Esophagus squamous epithelium (tissue), 5 donors: Measurements from ENCODE around the gene AP1S2. TPM values are rescaled to one million over a fixed set of nuclear protein-coding genes. Genes with fewer than 3 reads are reported as not detected.
A peak's percentile ranks its signal among the peaks of the same experiment; 100 is the strongest.

Source experiments
- DNase-seq: peaks from one replicate; lab custom pipeline; 2025; lab: John Stamatoyannopoulos, UW
- H3K27ac ChIP-seq, 4 donors: fragments of 200-600 bp; sonication (generic); one replicate each; pipeline ENCODE4 v1.5.1; 2016 to 2019; ENCODE audit warnings: mild to moderate bottlenecking in 1 of 4
- H3K27me3 ChIP-seq, 4 donors: fragments of 200-600 bp; sonication (generic); 1 replicate in 3 of 4; 2 replicates in 1 of 4; pipeline versions ENCODE4 v1.5.1 to v1.6.0; 2017 to 2021; ENCODE audit warnings: antibody characterized with exemption in 1 of 4
- H3K36me3 ChIP-seq, 3 donors: fragments of 200-600 bp; sonication (generic); one replicate each; pipeline ENCODE4 v1.5.1; 2016 to 2019
- H3K4me1 ChIP-seq, 3 donors: fragments of 200-600 bp; sonication (generic); one replicate each; pipeline ENCODE4 v1.5.1; 2017 to 2019
- H3K4me3 ChIP-seq, 4 donors: fragments of 200-600 bp; sonication (generic); 1 replicate in 3 of 4; 2 replicates in 1 of 4; pipeline ENCODE4 v1.5.1; 2016 to 2019; ENCODE audit warnings: mild to moderate bottlenecking in 2 of 4, moderate library complexity in 1 of 4
- H3K9me3 ChIP-seq, 3 donors: fragments of 200-600 bp; sonication (generic); one replicate each; pipeline ENCODE4 v1.5.1; 2016 to 2019
- POLR2A ChIP-seq, 4 donors: fragments of 450-650 bp; IDR thresholded peaks; one replicate each; pipeline ENCODE4 v1.6.1; 2017; ENCODE audit warnings: antibody characterized with exemption in 4 of 4, mild to moderate bottlenecking in 4 of 4, moderate library complexity in 3 of 4
- WGBS, 2 donors: methylation state at CpG; one replicate each; pipeline ENCODE4 v1.1.5; 2018; 5-methylcytosine and 5-hydroxymethylcytosine counted together
- intact Hi-C: fragments of 100-400 bp; cut with DNase I; formaldehyde crosslinking; loops from one replicate; pipeline ENCODE4 v1.15.0; 2022
- total RNA-seq, 4 donors: library from RNA; depleted of rRNA; stranded (reverse); fragments of >200 nt; gene quantifications; one replicate each; pipeline ENCODE4 v1.1.0, GENCODE V29; 2016
- TF ChIP-seq, protein P1 (sequence below), 6 experiments: fragments of 450-650 bp in 4 of 6; fragments of 200-600 bp in 2 of 6; sonication (generic) in 2 of 6; IDR thresholded peaks; one replicate each; pipeline ENCODE4 v1.5.1; 2016 to 2019; ENCODE audit warnings: antibody characterized with exemption in 6 of 6, mild to moderate bottlenecking in 4 of 6, moderate library complexity in 4 of 6
- donor health status: DM: yes; HTN: yes; CAD: no.

Gene AP1S2
- total RNA-seq, 4 donors from 2014 or later, result 6.0 to 28.5 (median 17.6) TPM

DNA sequence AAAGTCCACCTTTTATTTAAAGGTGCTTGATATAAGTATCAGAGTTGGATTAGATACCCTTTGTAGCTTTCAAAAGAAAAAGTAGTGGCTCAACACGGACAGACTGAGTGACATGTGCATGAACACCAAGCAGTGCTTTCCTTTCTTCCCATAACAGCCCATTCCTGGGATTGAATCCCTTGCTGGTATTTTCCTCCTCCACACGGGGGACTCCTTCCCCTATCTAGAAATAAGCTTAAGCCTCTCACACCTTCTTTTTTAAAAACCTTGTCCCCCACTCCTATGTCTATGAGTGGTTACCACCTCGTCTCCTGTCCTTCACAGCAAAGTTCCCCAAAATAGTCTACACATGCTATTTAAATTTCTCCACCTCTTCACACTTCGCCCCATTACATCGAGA is 5.1 kb downstream of the AP1S2 start:
- no peak for TF ChIP-seq POLR2A (IDR thresholded peaks at IDR 0.05)
- TF ChIP-seq, protein P1, sequence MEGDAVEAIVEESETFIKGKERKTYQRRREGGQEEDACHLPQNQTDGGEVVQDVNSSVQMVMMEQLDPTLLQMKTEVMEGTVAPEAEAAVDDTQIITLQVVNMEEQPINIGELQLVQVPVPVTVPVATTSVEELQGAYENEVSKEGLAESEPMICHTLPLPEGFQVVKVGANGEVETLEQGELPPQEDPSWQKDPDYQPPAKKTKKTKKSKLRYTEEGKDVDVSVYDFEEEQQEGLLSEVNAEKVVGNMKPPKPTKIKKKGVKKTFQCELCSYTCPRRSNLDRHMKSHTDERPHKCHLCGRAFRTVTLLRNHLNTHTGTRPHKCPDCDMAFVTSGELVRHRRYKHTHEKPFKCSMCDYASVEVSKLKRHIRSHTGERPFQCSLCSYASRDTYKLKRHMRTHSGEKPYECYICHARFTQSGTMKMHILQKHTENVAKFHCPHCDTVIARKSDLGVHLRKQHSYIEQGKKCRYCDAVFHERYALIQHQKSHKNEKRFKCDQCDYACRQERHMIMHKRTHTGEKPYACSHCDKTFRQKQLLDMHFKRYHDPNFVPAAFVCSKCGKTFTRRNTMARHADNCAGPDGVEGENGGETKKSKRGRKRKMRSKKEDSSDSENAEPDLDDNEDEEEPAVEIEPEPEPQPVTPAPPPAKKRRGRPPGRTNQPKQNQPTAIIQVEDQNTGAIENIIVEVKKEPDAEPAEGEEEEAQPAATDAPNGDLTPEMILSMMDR (IDR thresholded peaks at IDR 0.05), result no peak
- peaks cover 0 to 3% (median 0%) of the 10 kb centered on the region in 4 donors for H3K27me3 ChIP-seq
- intact Hi-C loops, result no loop called here
- no peak overlapping the region for H3K4me3 ChIP-seq
- peaks cover 0 to 5% (median 0%) of the 10 kb centered on the region in 3 donors for H3K36me3 ChIP-seq
- 54 to 60% methylated on average over 5 of the region's 5 CpGs for WGBS, 2 donors
- peak overlapping the region in 1 of 4 donors; percentile 7 for H3K27ac ChIP-seq
- no peaks in the 10 kb centered on the region for H3K9me3 ChIP-seq
- DNase-seq, result no peak
- H3K4me1 ChIP-seq, result peaks cover 0 to 5% (median 3%) of the 10 kb centered on the region in 3 donors

DNA sequence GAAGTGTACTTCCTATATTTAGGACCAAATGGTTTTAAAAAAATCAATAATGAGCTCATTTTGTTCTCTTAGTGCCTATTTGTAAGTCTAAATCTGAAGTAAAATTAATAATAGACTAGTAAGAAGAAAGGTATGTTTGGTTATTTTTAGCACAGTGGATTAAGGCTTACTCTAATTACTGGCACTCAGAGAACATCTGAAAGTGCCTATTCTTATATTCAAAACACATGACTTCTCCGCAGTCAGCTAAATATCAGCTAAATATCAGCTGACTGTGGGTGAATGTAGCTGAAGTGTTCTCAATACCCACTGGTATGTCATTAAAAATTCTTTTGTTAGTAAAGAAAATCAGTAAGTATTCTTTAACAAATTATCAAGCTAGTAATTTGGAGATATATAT is 6.0 kb downstream of the AP1S2 start:
- 59 to 81% methylated on average over 1 of the region's 1 CpG for WGBS, 2 donors
- Histone ChIP-seq H3K27ac (peak overlapping the region in 1 of 4 donors; percentile 13), H3K4me1 (peaks cover 0 to 1% (median 0%) of the 10 kb centered on the region in 3 donors), H3K36me3 (peaks cover 0 to 5% (median 0%) of the 10 kb centered on the region in 3 donors), H3K4me3 (no peak overlapping the region), H3K27me3 (peaks cover 0 to 3% (median 0%) of the 10 kb centered on the region in 4 donors), H3K9me3 (no peaks in the 10 kb centered on the region)
- TF ChIP-seq, protein P1 (IDR thresholded peaks at IDR 0.05), result no peak
- TF ChIP-seq POLR2A (IDR thresholded peaks at IDR 0.05), result no peak
- no peak for DNase-seq
- intact Hi-C loops, result no loop called here

DNA sequence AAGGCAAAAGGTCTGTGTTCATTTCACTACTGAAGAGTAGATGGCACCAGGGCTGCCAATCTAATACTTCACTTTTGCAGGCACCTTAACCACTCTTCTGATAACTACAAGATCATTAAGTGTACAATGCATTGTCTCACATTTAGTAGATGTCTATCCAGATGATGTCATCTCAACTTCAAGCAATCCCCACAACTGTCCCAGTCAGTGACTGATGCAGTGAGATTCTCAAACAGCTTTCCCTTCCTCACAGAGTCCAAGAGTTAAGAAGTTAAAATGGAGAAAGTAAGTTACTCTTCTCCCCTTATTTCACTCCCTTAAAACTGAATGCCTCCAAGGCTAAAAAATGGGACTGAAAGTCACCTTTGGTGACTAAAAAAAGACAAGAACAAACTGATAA is 10.7 kb downstream of the AP1S2 start:
- Histone ChIP-seq H3K4me3 (no peak overlapping the region), H3K9me3 (no peaks in the 10 kb centered on the region), H3K4me1 (no peaks in the 10 kb centered on the region), H3K36me3 (peaks cover 0 to 16% (median 0%) of the 10 kb centered on the region in 3 donors), H3K27ac (no peak overlapping the region), H3K27me3 (no peaks in the 10 kb centered on the region)
- no peak for TF ChIP-seq POLR2A (IDR thresholded peaks at IDR 0.05)
- TF ChIP-seq, protein P1 (IDR thresholded peaks at IDR 0.05), result no peak
- intact Hi-C loops, result no loop called here
- DNase-seq, result no peak

DNA sequence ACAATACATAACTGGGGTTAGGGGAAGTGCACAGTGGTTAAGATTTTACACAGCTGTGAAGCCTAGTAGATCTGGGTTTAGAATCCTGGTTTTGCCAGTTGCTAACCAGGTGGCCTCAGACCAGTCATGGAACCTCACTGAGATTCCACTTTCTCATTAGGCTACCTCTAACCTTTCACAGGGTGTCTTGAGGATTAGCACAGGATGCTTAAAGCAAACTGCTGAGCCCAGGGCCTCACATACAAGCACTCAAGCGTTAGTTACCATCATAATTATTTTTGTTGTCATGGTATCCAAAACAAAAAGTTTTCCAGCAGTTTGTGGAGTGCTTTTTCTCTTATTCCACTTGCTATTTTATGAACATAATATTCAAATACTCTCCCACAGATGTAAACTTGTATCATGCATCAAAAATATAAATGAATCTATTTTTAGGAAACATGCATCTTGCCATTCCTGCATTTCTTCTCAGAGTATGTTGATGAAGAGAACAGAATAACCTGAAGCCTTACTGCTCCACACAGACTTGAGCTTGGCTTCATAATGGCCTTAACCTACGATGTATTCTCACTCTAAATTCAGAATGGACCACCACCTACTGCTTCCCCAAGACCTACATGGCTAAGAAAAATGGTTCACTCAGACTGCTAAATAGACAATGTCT is 12.6 kb downstream of the AP1S2 start:
- TF ChIP-seq POLR2A (IDR thresholded peaks at IDR 0.05), result no peak
- TF ChIP-seq, protein P1 (IDR thresholded peaks at IDR 0.05), result no peak
- 80 to 89% methylated on average over 2 of the region's 2 CpGs for WGBS, 2 donors
- intact Hi-C loops, result no loop called here
- no peaks in the 10 kb centered on the region for H3K9me3 ChIP-seq
- DNase-seq, result no peak
- H3K36me3 ChIP-seq, result peaks cover 0 to 16% (median 0%) of the 10 kb centered on the region in 3 donors
- no peak overlapping the region for H3K27ac ChIP-seq
- no peaks in the 10 kb centered on the region for H3K27me3 ChIP-seq
- H3K4me3 ChIP-seq, result no peak overlapping the region
- no peaks in the 10 kb centered on the region for H3K4me1 ChIP-seq

DNA sequence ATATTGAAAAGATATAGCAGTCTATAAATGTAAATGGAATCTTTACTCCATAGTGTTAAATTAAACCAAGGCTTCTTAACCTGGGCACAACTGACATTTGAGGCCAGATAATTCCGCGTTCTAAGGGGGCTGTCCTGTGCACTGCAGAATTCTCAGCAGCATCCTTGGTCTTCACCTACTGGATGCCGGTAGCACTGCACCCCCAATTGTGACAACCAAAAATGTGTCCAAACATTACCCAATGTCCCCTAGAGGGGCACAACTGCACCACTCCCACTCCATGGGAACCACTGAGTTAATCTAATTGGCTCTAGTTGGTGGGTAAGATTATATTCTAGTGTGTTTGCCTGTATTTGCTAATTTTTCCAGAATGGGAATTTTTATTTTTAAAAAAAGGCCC is 16.6 kb downstream of the AP1S2 start:
- Histone ChIP-seq H3K9me3 (no peaks in the 10 kb centered on the region), H3K4me1 (no peaks in the 10 kb centered on the region), H3K27ac (no peak overlapping the region), H3K27me3 (no peaks in the 10 kb centered on the region), H3K4me3 (no peak overlapping the region), H3K36me3 (peaks cover 0 to 11% (median 0%) of the 10 kb centered on the region in 3 donors)
- TF ChIP-seq, protein P1 (IDR thresholded peaks at IDR 0.05), result peak in 2 of 6 experiments; percentile 6 to 13
- TF ChIP-seq POLR2A (IDR thresholded peaks at IDR 0.05), result no peak
- intact Hi-C loops, result no loop called here
- DNase-seq, result no peak
- whole genome bisulfite sequencing, 2 donors, result 92 to 93% methylated on average over 3 of the region's 3 CpGs
